Measurements from ENCODE around the gene TIMP3. TPM values are rescaled to one million over a fixed set of nuclear protein-coding genes. Genes with fewer than 3 reads are reported as not detected.
A peak's percentile ranks its signal among the peaks of the same experiment; 100 is the strongest.

The TIMP3 gene
- polyA plus RNA-seq, 1 of the 3 experiments (the other 2 are of a cell fraction), result 26.1 TPM

GRCh38 chr22:32880893-32881596 lies 79.5 kb downstream of the TIMP3 start:
- Histone ChIP-seq H3K4me3 (ENCODE audit: low read depth in 2 of 2, low read length in 1 of 2) (no peak overlapping the region), H4K20me1 (ENCODE audit: insufficient read depth) (no peaks in the 10 kb centered on the region), H3K27me3 (ENCODE audit: insufficient read depth) (no peaks in the 10 kb centered on the region), H3K9me2 (no peaks in the 10 kb centered on the region), H3K4me1 (ENCODE audit: control insufficient read depth in 1 of 2, insufficient read depth in 2 of 2, low read depth in 1 of 2, low read length in 1 of 2) (peaks cover 0 to 42% of the 10 kb centered on the region in 2 experiments; a peak in 2 of 4 replicates), H3K9ac (no peak overlapping the region), H3F3A (replicated peaks; ENCODE audit: insufficient read depth) (no peaks in the 10 kb centered on the region), H3K4me2 (no peak overlapping the region; the same call in 1 of the 2 replicates), H3K36me3 (replicated peaks in 1 of 2; ENCODE audit: control insufficient read depth in 1 of 2, insufficient read depth in 2 of 2, low read length in 1 of 2) (no peaks in the 10 kb centered on the region), H3K9me3 (no peaks in the 10 kb centered on the region), H3K27ac (ENCODE audit: low read depth in 2 of 2, low read length in 1 of 2) (peak overlapping the region in 1 of 2 experiments; percentile 99; a peak in 2 of 4 replicates), H2AFZ (ENCODE audit: low read depth) (no peak overlapping the region), H3K79me2 (ENCODE audit: insufficient read depth) (no peaks in the 10 kb centered on the region)
- DNase-seq, result peak; percentile 89
- ChIA-PET CTCF (interaction anchor here (0.6 to 6.4 kb wide), 14 partner anchors 14 to 352 kb away, joined by 3 to 34 read pairs (median 4); no protein-coding TSS in a partner anchor), POLR2A (interaction anchor here (0.6 to 2.0 kb wide), 7 partner anchors 9 to 412 kb away, joined by 3 to 5 read pairs (median 3); no protein-coding TSS in a partner anchor)
- TF ChIP-seq GABPA (IDR thresholded peaks at IDR 0.05; ENCODE audit: low read depth), result no peak
- peak; percentile 92 for TF ChIP-seq RCOR1 (IDR thresholded peaks at IDR 0.05; ENCODE audit: low read length)
- no peak for TF ChIP-seq REST (IDR thresholded peaks at IDR 0.05; ENCODE audit: low read depth, low read length)
- TF ChIP-seq GATA2 (CRISPR knock-in tag; IDR thresholded peaks at IDR 0.05), result peak; percentile 99
- TF ChIP-seq SMC3 (IDR thresholded peaks at IDR 0.05; ENCODE audit: low read depth, low read length), result peak; percentile 17; the same call in 1 of the 2 replicates
- TF ChIP-seq CTCF (IDR thresholded peaks at IDR 0.05), result no peak
- no peak for TF ChIP-seq EZH2phosphoT487 (IDR thresholded peaks at IDR 0.05; ENCODE audit: borderline replicate concordance, low read depth)
- no peak for TF ChIP-seq ELF1 (IDR thresholded peaks at IDR 0.05)
- TF ChIP-seq POLR2AphosphoS5 (IDR thresholded peaks at IDR 0.05; ENCODE audit: low read depth, low read length), result 0 out of 2 replicates have a peak, but pooled peaks have one; percentile 36
- TF ChIP-seq ZBTB33 (IDR thresholded peaks at IDR 0.05; ENCODE audit: borderline replicate concordance, low read depth), result no peak
- TF ChIP-seq RXRA (IDR thresholded peaks at IDR 0.05; ENCODE audit: borderline replicate concordance, low read depth), result no peak
- no peak for TF ChIP-seq TEAD4 (IDR thresholded peaks at IDR 0.05; ENCODE audit: borderline replicate concordance, insufficient read depth)
- TF ChIP-seq SIN3A (IDR thresholded peaks at IDR 0.05; ENCODE audit: borderline replicate concordance, low read depth, low read length), result no peak
- TF ChIP-seq FOXJ3 (CRISPR knock-in tag; IDR thresholded peaks at IDR 0.05), result peak; percentile 93
- peak; percentile 39; the same call in 1 of the 2 replicates for TF ChIP-seq RFX5 (IDR thresholded peaks at IDR 0.05; ENCODE audit: low read length)
- peak; percentile 97 for TF ChIP-seq CHD2 (IDR thresholded peaks at IDR 0.05; ENCODE audit: low read length, partially characterized antibody)
- peak; percentile 60 for TF ChIP-seq PBX3 (IDR thresholded peaks at IDR 0.05)
- peak; percentile 94 for TF ChIP-seq MXI1 (IDR thresholded peaks at IDR 0.05; ENCODE audit: low read depth, low read length)
- TF ChIP-seq USF1 (IDR thresholded peaks at IDR 0.05; ENCODE audit: borderline replicate concordance, low read depth), result peak; percentile 39; the same call in 1 of the 2 replicates
- TF ChIP-seq TCF12 (IDR thresholded peaks at IDR 0.05), result peak; percentile 73
- TF ChIP-seq EP300 (IDR thresholded peaks at IDR 0.05; ENCODE audit: borderline replicate concordance in 1 of 2, low read depth in 1 of 2, low read length in 1 of 2), result peak in 1 of 2 experiments; percentile 94; a peak in 3 of 4 replicates
- peak; percentile 32; the same call in 1 of the 2 replicates for TF ChIP-seq RAD21 (IDR thresholded peaks at IDR 0.05; ENCODE audit: low read length)
- WGBS (ENCODE audit: low lambda C conversion rate), result 13% methylated on average over 17 of the region's 20 CpGs

All from SK-N-SH (cell line).